ENCODE results near the gene SLC38A10. TPM values are rescaled to one million over a fixed set of nuclear protein-coding genes. Genes with fewer than 3 reads are reported as not detected.

Gene SLC38A10
- total RNA-seq, 1 experiment from 2014 or later, result 43.8 TPM

GRCh38 chr17:81237591-81238489 lies 57.3 kb downstream of the SLC38A10 start:
- Mint-ChIP-seq H3K9me3 (no peaks in the 10 kb centered on the region; a peak in 2 of 5 replicates), H3K36me3 (ENCODE audit: insufficient read depth in 1 of 3, low read depth in 3 of 3) (peaks cover 5 to 15% (median 9%) of the 10 kb centered on the region in 3 experiments; a peak in 6 of 7 replicates), H3K4me3 (peak overlapping the region; percentile 90 to 93), H3K27me3 (ENCODE audit: low read depth) (no peaks in the 10 kb centered on the region; the same call in 1 of the 2 replicates), H3K4me1 (peaks cover 19 to 32% of the 10 kb centered on the region in 2 experiments), H3K27ac (no peak overlapping the region)
- no peak overlapping the region for H3K56ac ChIP-seq (ENCODE audit: insufficient read length, low read depth, low read length)
- H2AK5ac ChIP-seq (ENCODE audit: insufficient read length, low read length), result no peak overlapping the region
- no peak overlapping the region for H2BK120ac ChIP-seq (ENCODE audit: low read depth, low read length, poor library complexity, severe bottlenecking)
- no peak overlapping the region for H3K23ac ChIP-seq (ENCODE audit: insufficient read length, low read depth, low read length)
- H3T11ph ChIP-seq (ENCODE audit: low read length), result no peak overlapping the region
- no peak overlapping the region for H2BK12ac ChIP-seq (ENCODE audit: insufficient read length, low read depth, low read length)
- H2AFZ ChIP-seq (ENCODE audit: low read length), result no peak overlapping the region
- WGBS (ENCODE audit: extremely low coverage, insufficient read length, low lambda C conversion rate), result no CpG with 5 or more reads among the region's 36 CpGs
- peaks cover 12% of the 10 kb centered on the region for H3K23me2 ChIP-seq (ENCODE audit: insufficient read length, low read depth, low read length, poor library complexity, severe bottlenecking)
- H3K9me3 ChIP-seq (ENCODE audit: control insufficient read depth, low read depth, low read length), result no peaks in the 10 kb centered on the region
- H2BK20ac ChIP-seq (ENCODE audit: low read depth, low read length, poor library complexity, severe bottlenecking), result no peak overlapping the region
- H4K91ac ChIP-seq (ENCODE audit: insufficient read length, low read depth, low read length), result no peak overlapping the region
- no peak for DNase-seq
- no peak overlapping the region for H3K4ac ChIP-seq (ENCODE audit: low read depth, low read length)
- H2BK15ac ChIP-seq (ENCODE audit: low read depth, low read length), result no peak overlapping the region
- TF ChIP-seq CTCF (conservative IDR thresholded peaks at IDR 0.05), result no peak
- H3K4me1 ChIP-seq (ENCODE audit: insufficient read depth, low read length), result no peaks in the 10 kb centered on the region
- H3K79me2 ChIP-seq (ENCODE audit: insufficient read depth, low read length), result peaks cover 4% of the 10 kb centered on the region
- no peak overlapping the region for H3K18ac ChIP-seq (ENCODE audit: insufficient read length, low read depth, low read length)
- H3K79me1 ChIP-seq (ENCODE audit: insufficient read depth, low read depth, low read length, poor library complexity, severe bottlenecking), result peaks cover 3% of the 10 kb centered on the region
- H3K14ac ChIP-seq (ENCODE audit: insufficient read depth, low read length), result no peak overlapping the region
- H3K4me2 ChIP-seq (ENCODE audit: insufficient read depth, insufficient read length, low read length), result peak overlapping the region; percentile 82
- H3K9ac ChIP-seq (ENCODE audit: extremely low read depth, insufficient read length, low read length), result peak overlapping the region; percentile 76
- no peak overlapping the region for H2BK5ac ChIP-seq (ENCODE audit: insufficient read length, low read length)
- no peak overlapping the region for H4K5ac ChIP-seq (ENCODE audit: insufficient read length, low read depth, low read length)
- no peaks in the 10 kb centered on the region for H3K27me3 ChIP-seq (ENCODE audit: insufficient read depth, low read length)
- peaks cover 3% of the 10 kb centered on the region for H4K20me1 ChIP-seq (ENCODE audit: control insufficient read depth, insufficient read depth, insufficient read length)
- H4K8ac ChIP-seq (replicated peaks; ENCODE audit: insufficient read length, low read depth, low read length), result no peak overlapping the region
- H3K27ac ChIP-seq (ENCODE audit: insufficient read length, low read depth, low read length), result no peak overlapping the region

Measured in H9 (cell line).